Kidney (tissue), 14 donors: Measurements from ENCODE around the gene FOCAD. TPM values are rescaled to one million over a fixed set of nuclear protein-coding genes. Genes with fewer than 3 reads are reported as not detected.
A peak's percentile ranks its signal among the peaks of the same experiment; 100 is the strongest.
"Not testable (repeated sequence)": the region's sequence is repeated elsewhere in the genome, so short reads cannot be mapped to it uniquely, and the experiment has no call there.

Experiments
- DNase-seq, 5 donors: peaks; one replicate each; pipeline ENCODE4 v3.0.0-alpha.2; 2013 to 2020
- FAIRE-seq: peaks from 2 replicates; lab custom pipeline; 2012; peaks lifted over from hg19 to GRCh38; lab: Jason Lieb, UNC
- H3K27ac ChIP-seq, 2 donors: one replicate each; pipeline ENCODE4 v1.7.0; 2013; ENCODE audit warnings: low read depth in 2 of 2, low read length in 2 of 2, inconsistent platforms in 1 of 2
- H3K27me3 ChIP-seq: one replicate; pipeline ENCODE4 v1.7.1; 2013; ENCODE audit warnings: low read length, inconsistent platforms; ENCODE audit not compliant: control insufficient read depth, insufficient read depth
- H3K36me3 ChIP-seq, 3 donors: one replicate each; pipeline versions ENCODE4 v1.7.0 to v1.7.1; 2013; ENCODE audit warnings: low read length in 3 of 3, control low read depth in 1 of 3, inconsistent platforms in 1 of 3; ENCODE audit not compliant: insufficient read depth in 3 of 3, control insufficient read depth in 2 of 3
- H3K4me1 ChIP-seq, 3 donors: one replicate each; pipeline versions ENCODE4 v1.7.0 to v1.7.1; 2013; ENCODE audit warnings: low read length in 3 of 3, inconsistent platforms in 1 of 3, low read depth in 1 of 3; ENCODE audit not compliant: control insufficient read depth in 2 of 3, insufficient read depth in 2 of 3
- H3K4me3 ChIP-seq, 3 donors: one replicate each; pipeline versions ENCODE4 v1.7.0 to v1.8.1; 2013; ENCODE audit warnings: low read length in 3 of 3, control low read depth in 1 of 3, inconsistent platforms in 1 of 3
- H3K9ac ChIP-seq, 3 donors: one replicate each; pipeline versions ENCODE4 v1.7.0 to v1.7.1; 2013; ENCODE audit warnings: low read length in 3 of 3, control low read depth in 1 of 3, inconsistent platforms in 1 of 3
- H3K9me3 ChIP-seq, 3 donors: one replicate each; pipeline versions ENCODE4 v1.7.0 to v1.7.1; 2013; ENCODE audit warnings: low read length in 3 of 3, control low read depth in 1 of 3, inconsistent platforms in 1 of 3; ENCODE audit not compliant: control insufficient read depth in 2 of 3, insufficient read depth in 1 of 3
- CTCF ChIP-seq: IDR thresholded peaks from 3 replicates; pipeline ENCODE4 v1.5.1; 2012; ENCODE audit warnings: mild to moderate bottlenecking, moderate library complexity, borderline replicate concordance; ENCODE audit not compliant: insufficient read depth; ENCODE audit errors: extremely low read depth
- intact Hi-C: fragments of 100-400 bp; cut with DNase I; formaldehyde crosslinking; loops from one replicate; pipeline ENCODE4 v1.11.1; 2022
- polyA plus RNA-seq: library from polyadenylated mRNA; stranded (reverse); fragments of 350-450 nt; fragmentation: Illumina TruSeq; extraction: RNeasy Lipid Tissue Mini Kit (QIAGEN cat#74804); gene quantifications from one replicate; pipeline ENCODE4 v1.2.3, GENCODE V29; 2014; ENCODE audit warnings: low read depth, low replicate concordance; ENCODE audit not compliant: insufficient read depth
- total RNA-seq: library from RNA; stranded (reverse); fragmentation: NEBNext Ultra II Directional; extraction: Animal tissue kit (Norgen Biotek cat#: 25700); gene quantifications from one replicate; pipeline ENCODE4 v1.2.1, GENCODE V29; 2021
- donor health status: control.
- donor health status: control.
- donor health status: control.
- donor health status: control.
- donor health status: control.
- donor health status: DM: yes; HTN: yes; CAD: no.
- donor health status: Normal renal cell carcinoma (clear cell type).

Gene FOCAD
- total and polyA plus RNA-seq, 2 donors from 2014 or later: 12.2 to 35.7 TPM

GRCh38 chr9:20651939-20652338 is 32.1 kb upstream of the FOCAD start:
- no peaks in the 10 kb centered on the region for H3K4me1 ChIP-seq
- FAIRE-seq (no peak), DNase-seq (no peak)
- no peaks in the 10 kb centered on the region for H3K27me3 ChIP-seq
- TF ChIP-seq CTCF: no peak
- H3K36me3 ChIP-seq: no peaks in the 10 kb centered on the region
- no peaks in the 10 kb centered on the region for H3K9me3 ChIP-seq
- intact Hi-C loops: no loop called here
- no peak overlapping the region for H3K27ac ChIP-seq
- H3K4me3 ChIP-seq: no peak overlapping the region
- H3K9ac ChIP-seq: no peak overlapping the region

GRCh38 chr9:20658246-20658667 is 25.8 kb upstream of the FOCAD start:
- H3K4me1 ChIP-seq, H3K9me3 ChIP-seq, FAIRE-seq, H3K36me3 ChIP-seq, H3K27ac ChIP-seq, H3K27me3 ChIP-seq, intact Hi-C loops, DNase-seq: not testable (repeated sequence)
- Histone ChIP-seq H3K9ac (peak overlapping the region in 2 of 3 donors; percentile 33 to 65), H3K4me3 (peak overlapping the region; percentile 50 to 75 (median 71))

- H3K27ac ChIP-seq: no peak overlapping the region
- FAIRE-seq: no peak
- peaks cover 0 to 4% (median 0%) of the 10 kb centered on the region in 3 donors for H3K4me1 ChIP-seq
- no peaks in the 10 kb centered on the region for H3K27me3 ChIP-seq
- intact Hi-C loops: no loop called here
- no peak for TF ChIP-seq CTCF
- no peaks in the 10 kb centered on the region for H3K9me3 ChIP-seq
- H3K4me3 ChIP-seq: peak overlapping the region; percentile 50 to 75 (median 71)
- H3K9ac ChIP-seq: peak overlapping the region in 2 of 3 donors; percentile 33 to 65
- peak in 3 of 5 donors; percentile 14 to 32 (median 15) for DNase-seq
- no peaks in the 10 kb centered on the region for H3K36me3 ChIP-seq
Measured at GRCh38 chr9:20658677-20659473, 25.2 kb upstream of the FOCAD start.

- no peak overlapping the region for H3K9ac ChIP-seq
- no peak for TF ChIP-seq CTCF
- no peak overlapping the region for H3K27ac ChIP-seq
- H3K36me3 ChIP-seq: no peaks in the 10 kb centered on the region
- intact Hi-C loops: no loop called here
- H3K4me3 ChIP-seq: peak overlapping the region in 2 of 3 donors; percentile 71 to 75
- H3K27me3 ChIP-seq: no peaks in the 10 kb centered on the region
- peaks cover 0 to 4% (median 0%) of the 10 kb centered on the region in 3 donors for H3K4me1 ChIP-seq
- no peaks in the 10 kb centered on the region for H3K9me3 ChIP-seq
- FAIRE-seq (no peak), DNase-seq (no peak)
Measured at GRCh38 chr9:20659474-20659967, 24.5 kb upstream of the FOCAD start.
